ENCODE measurements around the gene MCC.

Gene MCC

DNA sequence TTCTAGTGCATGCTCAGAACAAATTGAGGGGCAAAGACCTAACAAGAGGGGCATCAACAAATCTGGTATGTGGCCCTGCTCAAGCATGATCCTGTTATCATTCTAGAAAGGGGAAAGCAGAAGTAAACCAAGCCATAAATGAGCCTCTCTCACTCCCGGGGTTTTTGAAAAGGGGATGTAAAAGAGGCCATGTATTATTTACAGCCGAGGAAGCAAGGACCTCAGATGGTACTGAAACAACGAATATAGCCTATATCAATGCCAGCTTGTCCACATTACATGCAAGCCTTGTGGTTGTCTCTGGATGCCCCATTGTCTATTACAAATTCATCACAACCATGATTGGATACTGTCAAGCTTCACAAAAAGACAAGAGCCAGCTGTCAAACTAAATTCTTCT lies 300.3 kb downstream of the MCC start:
- no peak for ATAC-seq
- TF ChIP-seq, protein P1, sequence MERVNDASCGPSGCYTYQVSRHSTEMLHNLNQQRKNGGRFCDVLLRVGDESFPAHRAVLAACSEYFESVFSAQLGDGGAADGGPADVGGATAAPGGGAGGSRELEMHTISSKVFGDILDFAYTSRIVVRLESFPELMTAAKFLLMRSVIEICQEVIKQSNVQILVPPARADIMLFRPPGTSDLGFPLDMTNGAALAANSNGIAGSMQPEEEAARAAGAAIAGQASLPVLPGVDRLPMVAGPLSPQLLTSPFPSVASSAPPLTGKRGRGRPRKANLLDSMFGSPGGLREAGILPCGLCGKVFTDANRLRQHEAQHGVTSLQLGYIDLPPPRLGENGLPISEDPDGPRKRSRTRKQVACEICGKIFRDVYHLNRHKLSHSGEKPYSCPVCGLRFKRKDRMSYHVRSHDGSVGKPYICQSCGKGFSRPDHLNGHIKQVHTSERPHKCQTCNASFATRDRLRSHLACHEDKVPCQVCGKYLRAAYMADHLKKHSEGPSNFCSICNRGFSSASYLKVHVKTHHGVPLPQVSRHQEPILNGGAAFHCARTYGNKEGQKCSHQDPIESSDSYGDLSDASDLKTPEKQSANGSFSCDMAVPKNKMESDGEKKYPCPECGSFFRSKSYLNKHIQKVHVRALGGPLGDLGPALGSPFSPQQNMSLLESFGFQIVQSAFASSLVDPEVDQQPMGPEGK (CRISPR knock-in tag; IDR thresholded peaks at IDR 0.05; ENCODE audit: borderline replicate concordance), result no peak
- no peak for TF ChIP-seq PPARA (CRISPR knock-in tag; IDR thresholded peaks at IDR 0.05; ENCODE audit: borderline replicate concordance)
- TF ChIP-seq ZFP3 (CRISPR knock-in tag; IDR thresholded peaks at IDR 0.05), result no peak
- TF ChIP-seq, protein P2, sequence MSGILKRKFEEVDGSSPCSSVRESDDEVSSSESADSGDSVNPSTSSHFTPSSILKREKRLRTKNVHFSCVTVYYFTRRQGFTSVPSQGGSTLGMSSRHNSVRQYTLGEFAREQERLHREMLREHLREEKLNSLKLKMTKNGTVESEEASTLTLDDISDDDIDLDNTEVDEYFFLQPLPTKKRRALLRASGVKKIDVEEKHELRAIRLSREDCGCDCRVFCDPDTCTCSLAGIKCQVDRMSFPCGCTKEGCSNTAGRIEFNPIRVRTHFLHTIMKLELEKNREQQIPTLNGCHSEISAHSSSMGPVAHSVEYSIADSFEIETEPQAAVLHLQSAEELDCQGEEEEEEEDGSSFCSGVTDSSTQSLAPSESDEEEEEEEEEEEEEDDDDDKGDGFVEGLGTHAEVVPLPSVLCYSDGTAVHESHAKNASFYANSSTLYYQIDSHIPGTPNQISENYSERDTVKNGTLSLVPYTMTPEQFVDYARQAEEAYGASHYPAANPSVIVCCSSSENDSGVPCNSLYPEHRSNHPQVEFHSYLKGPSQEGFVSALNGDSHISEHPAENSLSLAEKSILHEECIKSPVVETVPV (CRISPR knock-in tag; IDR thresholded peaks at IDR 0.05), result no peak

DNA sequence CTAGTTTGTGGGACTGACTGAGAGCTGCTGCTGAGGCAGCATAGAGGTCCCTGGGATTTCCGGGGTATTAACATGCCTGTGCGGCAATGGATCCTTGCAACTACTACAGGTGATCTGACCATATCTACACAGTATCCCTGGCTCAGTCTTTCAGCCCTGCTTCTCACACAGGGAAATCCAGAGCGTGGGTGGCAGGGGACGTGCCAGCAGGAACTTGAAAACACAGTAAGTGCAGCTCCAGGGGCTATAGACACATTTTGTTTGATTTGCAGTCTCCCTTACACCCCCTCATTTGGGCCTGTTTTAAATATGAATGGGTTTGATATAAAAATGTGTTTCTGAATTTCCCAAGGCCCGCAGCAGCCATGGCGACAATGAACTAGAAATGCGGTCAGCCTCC lies 302.2 kb downstream of the MCC start:
- TF ChIP-seq PPARA (CRISPR knock-in tag; IDR thresholded peaks at IDR 0.05; ENCODE audit: borderline replicate concordance), result no peak
- TF ChIP-seq ESRRG (CRISPR knock-in tag; IDR thresholded peaks at IDR 0.05), result no peak
- no peak for ATAC-seq

DNA sequence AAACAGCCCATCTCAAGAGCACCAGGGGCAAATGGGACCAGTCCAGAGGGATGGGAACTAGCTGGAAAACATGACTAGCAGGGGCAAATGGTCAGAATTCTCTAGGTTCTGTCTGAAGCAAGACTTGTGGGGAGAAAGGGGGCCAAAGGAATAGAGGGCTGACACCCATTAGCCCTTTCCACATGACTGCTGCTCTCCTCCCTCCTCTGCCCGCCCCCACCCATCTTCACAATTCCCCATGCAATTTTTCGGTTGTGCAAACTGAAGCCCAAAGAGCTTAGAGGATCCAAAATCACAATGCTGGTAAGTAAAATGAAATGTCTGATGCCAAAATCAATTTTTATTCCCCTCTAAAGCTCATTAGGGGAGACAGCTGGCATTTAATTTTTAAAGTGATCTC lies 304.6 kb downstream of the MCC start:
- no peak for ATAC-seq
- TF ChIP-seq CSDC2 (CRISPR knock-in tag; IDR thresholded peaks at IDR 0.05) (no peak), ZC3H10 (CRISPR knock-in tag; IDR thresholded peaks at IDR 0.05) (no peak), ZNF70 (CRISPR knock-in tag; IDR thresholded peaks at IDR 0.05) (no peak)
- TF ChIP-seq, protein P1 (CRISPR knock-in tag; IDR thresholded peaks at IDR 0.05; ENCODE audit: borderline replicate concordance), result no peak

DNA sequence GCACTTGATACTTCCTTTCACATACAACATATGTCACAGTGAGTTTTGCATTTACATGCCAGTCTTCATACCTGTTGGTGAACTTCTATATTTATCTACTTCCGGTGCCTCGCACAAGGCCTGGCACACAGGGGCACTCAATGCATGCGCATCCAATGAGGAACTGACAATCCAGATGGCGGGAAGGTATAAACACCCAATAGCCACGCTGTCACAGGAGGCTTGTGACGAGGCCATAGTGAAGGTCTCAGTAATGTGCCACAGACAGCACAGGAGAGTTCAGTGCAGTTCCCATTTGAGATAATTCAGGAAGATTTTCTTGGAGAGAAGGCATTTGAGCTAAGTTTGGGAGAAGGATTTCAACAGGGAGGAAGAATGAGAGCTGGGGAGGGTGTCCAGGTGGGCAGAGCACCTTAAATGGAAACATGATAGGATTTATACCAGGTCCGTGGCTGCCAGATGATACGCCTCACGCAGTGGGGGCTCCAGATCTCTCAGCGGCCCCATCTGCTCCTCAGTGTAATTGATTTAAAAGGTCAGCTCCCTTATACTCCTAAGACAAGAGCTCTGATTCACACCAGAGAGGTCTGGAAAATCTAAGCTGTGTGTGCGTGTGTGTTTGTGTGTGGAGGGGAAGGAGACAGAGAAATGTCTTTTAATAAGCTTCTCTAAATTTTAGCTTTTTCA lies 305.5 kb downstream of the MCC start:
- TF ChIP-seq ARNTL (CRISPR knock-in tag; IDR thresholded peaks at IDR 0.05; ENCODE audit: borderline replicate concordance, low read depth), result no peak
- no peak for TF ChIP-seq TCF4 (CRISPR knock-in tag; IDR thresholded peaks at IDR 0.05; ENCODE audit: borderline replicate concordance)
- no peak for TF ChIP-seq OSR1 (CRISPR knock-in tag; IDR thresholded peaks at IDR 0.05)
- TF ChIP-seq ZC3H10 (CRISPR knock-in tag; IDR thresholded peaks at IDR 0.05), result no peak
- TF ChIP-seq, protein P3, sequence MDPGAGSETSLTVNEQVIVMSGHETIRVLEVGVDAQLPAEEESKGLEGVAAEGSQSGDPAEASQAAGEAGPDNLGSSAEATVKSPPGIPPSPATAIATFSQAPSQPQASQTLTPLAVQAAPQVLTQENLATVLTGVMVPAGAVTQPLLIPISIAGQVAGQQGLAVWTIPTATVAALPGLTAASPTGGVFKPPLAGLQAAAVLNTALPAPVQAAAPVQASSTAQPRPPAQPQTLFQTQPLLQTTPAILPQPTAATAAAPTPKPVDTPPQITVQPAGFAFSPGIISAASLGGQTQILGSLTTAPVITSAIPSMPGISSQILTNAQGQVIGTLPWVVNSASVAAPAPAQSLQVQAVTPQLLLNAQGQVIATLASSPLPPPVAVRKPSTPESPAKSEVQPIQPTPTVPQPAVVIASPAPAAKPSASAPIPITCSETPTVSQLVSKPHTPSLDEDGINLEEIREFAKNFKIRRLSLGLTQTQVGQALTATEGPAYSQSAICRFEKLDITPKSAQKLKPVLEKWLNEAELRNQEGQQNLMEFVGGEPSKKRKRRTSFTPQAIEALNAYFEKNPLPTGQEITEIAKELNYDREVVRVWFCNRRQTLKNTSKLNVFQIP (CRISPR knock-in tag; IDR thresholded peaks at IDR 0.05; ENCODE audit: borderline replicate concordance, low read depth), result no peak
- TF ChIP-seq ZNF70 (CRISPR knock-in tag; IDR thresholded peaks at IDR 0.05), result no peak
- TF ChIP-seq, protein P4, sequence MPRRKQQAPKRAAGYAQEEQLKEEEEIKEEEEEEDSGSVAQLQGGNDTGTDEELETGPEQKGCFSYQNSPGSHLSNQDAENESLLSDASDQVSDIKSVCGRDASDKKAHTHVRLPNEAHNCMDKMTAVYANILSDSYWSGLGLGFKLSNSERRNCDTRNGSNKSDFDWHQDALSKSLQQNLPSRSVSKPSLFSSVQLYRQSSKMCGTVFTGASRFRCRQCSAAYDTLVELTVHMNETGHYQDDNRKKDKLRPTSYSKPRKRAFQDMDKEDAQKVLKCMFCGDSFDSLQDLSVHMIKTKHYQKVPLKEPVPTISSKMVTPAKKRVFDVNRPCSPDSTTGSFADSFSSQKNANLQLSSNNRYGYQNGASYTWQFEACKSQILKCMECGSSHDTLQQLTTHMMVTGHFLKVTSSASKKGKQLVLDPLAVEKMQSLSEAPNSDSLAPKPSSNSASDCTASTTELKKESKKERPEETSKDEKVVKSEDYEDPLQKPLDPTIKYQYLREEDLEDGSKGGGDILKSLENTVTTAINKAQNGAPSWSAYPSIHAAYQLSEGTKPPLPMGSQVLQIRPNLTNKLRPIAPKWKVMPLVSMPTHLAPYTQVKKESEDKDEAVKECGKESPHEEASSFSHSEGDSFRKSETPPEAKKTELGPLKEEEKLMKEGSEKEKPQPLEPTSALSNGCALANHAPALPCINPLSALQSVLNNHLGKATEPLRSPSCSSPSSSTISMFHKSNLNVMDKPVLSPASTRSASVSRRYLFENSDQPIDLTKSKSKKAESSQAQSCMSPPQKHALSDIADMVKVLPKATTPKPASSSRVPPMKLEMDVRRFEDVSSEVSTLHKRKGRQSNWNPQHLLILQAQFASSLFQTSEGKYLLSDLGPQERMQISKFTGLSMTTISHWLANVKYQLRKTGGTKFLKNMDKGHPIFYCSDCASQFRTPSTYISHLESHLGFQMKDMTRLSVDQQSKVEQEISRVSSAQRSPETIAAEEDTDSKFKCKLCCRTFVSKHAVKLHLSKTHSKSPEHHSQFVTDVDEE (CRISPR knock-in tag; IDR thresholded peaks at IDR 0.05), result no peak
- no peak for TF ChIP-seq ZNF8 (CRISPR knock-in tag; IDR thresholded peaks at IDR 0.05)
- TF ChIP-seq ISL1 (CRISPR knock-in tag; IDR thresholded peaks at IDR 0.05), result no peak
- TF ChIP-seq, protein P5, sequence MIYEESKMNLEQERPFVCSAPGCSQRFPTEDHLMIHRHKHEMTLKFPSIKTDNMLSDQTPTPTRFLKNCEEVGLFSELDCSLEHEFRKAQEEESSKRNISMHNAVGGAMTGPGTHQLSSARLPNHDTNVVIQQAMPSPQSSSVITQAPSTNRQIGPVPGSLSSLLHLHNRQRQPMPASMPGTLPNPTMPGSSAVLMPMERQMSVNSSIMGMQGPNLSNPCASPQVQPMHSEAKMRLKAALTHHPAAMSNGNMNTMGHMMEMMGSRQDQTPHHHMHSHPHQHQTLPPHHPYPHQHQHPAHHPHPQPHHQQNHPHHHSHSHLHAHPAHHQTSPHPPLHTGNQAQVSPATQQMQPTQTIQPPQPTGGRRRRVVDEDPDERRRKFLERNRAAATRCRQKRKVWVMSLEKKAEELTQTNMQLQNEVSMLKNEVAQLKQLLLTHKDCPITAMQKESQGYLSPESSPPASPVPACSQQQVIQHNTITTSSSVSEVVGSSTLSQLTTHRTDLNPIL (CRISPR knock-in tag; IDR thresholded peaks at IDR 0.05; ENCODE audit: low read depth), result no peak
- TF ChIP-seq BACH2 (CRISPR knock-in tag; IDR thresholded peaks at IDR 0.05; ENCODE audit: borderline replicate concordance), result no peak
- TF ChIP-seq PPARA (CRISPR knock-in tag; IDR thresholded peaks at IDR 0.05; ENCODE audit: borderline replicate concordance), result no peak
- ATAC-seq, result no peak
